ENCODE measurements around the gene BMI1. TPM values are rescaled to one million over a fixed set of nuclear protein-coding genes. Genes with fewer than 3 reads are reported as not detected.

BMI1 gene
- total and polyA plus RNA-seq, 2 of the 4 experiments (the other 2 are of a cell fraction) = 19.7 to 25.8 TPM

- H3K14ac ChIP-seq (replicated peaks; ENCODE audit: low read depth, low read length) = 0 out of 2 replicates have a peak overlapping the region, but pooled peaks have one; percentile 37
- WGBS, 2 experiments (ENCODE audit: extremely low coverage in 2 of 2, insufficient read length in 1 of 2) = 1% methylated on average over 37 of the region's 92 CpGs; no CpG with 5 or more reads in 1 of the 2 experiments
These were observed 4.6 kb downstream of the BMI1 start for GRCh38 chr10:22325272-22326144.

More at GRCh38 chr10:22325272-22326144, 4.6 kb downstream of the BMI1 start:
- Histone ChIP-seq H3K23ac (ENCODE audit: low read depth, low read length) (peak overlapping the region; percentile 17), H3K4ac (ENCODE audit: low read depth, low read length) (no peak overlapping the region), H4K91ac (ENCODE audit: insufficient read depth, low read depth, low read length) (no peak overlapping the region), H2AK5ac (ENCODE audit: low read depth, low read length) (no peak overlapping the region), H4K8ac (ENCODE audit: low read depth in 2 of 2, low read length in 2 of 2) (peak overlapping the region in 1 of 2 experiments; percentile 54; a peak in 1 of 4 replicates), H3K79me1 (ENCODE audit: low read depth in 1 of 2, low read length in 2 of 2) (peaks cover 22 to 28% of the 10 kb centered on the region in 2 experiments), H3K27me3 (ENCODE audit: control insufficient read depth, insufficient read depth, low read length) (peaks cover 21% of the 10 kb centered on the region), H2BK120ac (ENCODE audit: low read depth, low read length) (no peak overlapping the region), H3K9ac (ENCODE audit: low read depth, low read length) (peak overlapping the region; percentile 78), H3K36me3 (ENCODE audit: control insufficient read depth, insufficient read depth, low read length) (peaks cover 7% of the 10 kb centered on the region), H3K18ac (ENCODE audit: low read depth, low read length) (no peak overlapping the region), H3K27ac (ENCODE audit: insufficient read depth, low read length) (peak overlapping the region; percentile 36), H3K4me1 (ENCODE audit: control insufficient read depth, insufficient read depth, low read length) (no peaks in the 10 kb centered on the region; the same call in 1 of the 2 replicates), H3K9me3 (ENCODE audit: control insufficient read depth, insufficient read depth, low read length) (0 out of 2 replicates have a peak, but pooled peaks cover 3% of the 10 kb centered on the region), H2AFZ (replicated peaks; ENCODE audit: low read length, poor library complexity) (peak overlapping the region; percentile 85), H3K9me1 (ENCODE audit: insufficient read depth, low read length) (0 out of 2 replicates have a peak, but pooled peaks cover 2% of the 10 kb centered on the region), H4K20me1 (ENCODE audit: insufficient read depth, low read length) (peaks cover 13% of the 10 kb centered on the region; the same call in 1 of the 2 replicates), H3K56ac (ENCODE audit: extremely low read depth, insufficient read depth, low read length) (peak overlapping the region; percentile 24; the same call in 1 of the 2 replicates), H2BK15ac (ENCODE audit: low read depth, low read length) (no peak overlapping the region), H2BK5ac (ENCODE audit: low read depth, low read length, poor library complexity, severe bottlenecking) (peak overlapping the region; percentile 27), H4K5ac (ENCODE audit: low read depth, low read length) (no peak overlapping the region), H3K4me3 (ENCODE audit: insufficient read depth, low read depth, low read length) (peak overlapping the region; percentile 61), H3K4me2 (ENCODE audit: low read depth, low read length) (peak overlapping the region; percentile 82), H2BK20ac (ENCODE audit: low read depth, low read length) (no peak overlapping the region), H2AK9ac (replicated peaks; ENCODE audit: low read depth, low read length, poor library complexity) (no peak overlapping the region)
- ChIA-PET CTCF (no interaction called here), POLR2A (ENCODE audit: unreplicated experiment) (no interaction called here)
- peak; percentile 68 for ATAC-seq (ENCODE audit: low read depth)
- intact Hi-C loops (cut with micrococcal nuclease) (loop anchor here (1.0 to 10.0 kb wide), 4 partner anchors 112 to 813 kb away; no protein-coding TSS in a partner anchor), dilution Hi-C loops (cut with HindIII; ENCODE audit: low sequenced_read_pairs, unreplicated experiment) (no loop called here), in situ Hi-C loops (cut with MboI; ENCODE audit: low sequenced_read_pairs) (loop anchor here (10.0 kb wide), 1 partner anchor 499 kb away; no protein-coding TSS in a partner anchor)
- peak; percentile 58 for DNase-seq
- TF ChIP-seq MXI1 (IDR thresholded peaks at IDR 0.05; ENCODE audit: borderline replicate concordance, low read depth, low read length) = 0 out of 2 replicates have a peak, but pooled peaks have one; percentile 24
- peak; percentile 54; the same call in 1 of the 2 replicates for TF ChIP-seq BHLHE40 (IDR thresholded peaks at IDR 0.05; ENCODE audit: low read depth, low read length)
- no peak for TF ChIP-seq RFX5 (IDR thresholded peaks at IDR 0.05; ENCODE audit: low read depth, low read length)
- TF ChIP-seq MAZ (IDR thresholded peaks at IDR 0.05; ENCODE audit: borderline replicate concordance, low read depth, low read length) = peak; percentile 27; the same call in 1 of the 2 replicates
- BruUV-seq (replicated peaks) = no TSS peak
